T-helper 2 cell treated with Interferon-gamma antibody and Interleukin-4, amounts not matched to agents 100 ng/mL and 5 ng/mL, for 36 hours (primary cell): ENCODE results near the gene PALM3. TPM values are rescaled to one million over a fixed set of nuclear protein-coding genes. Genes with fewer than 3 reads are reported as not detected.
"Not testable (repeated sequence)": the region's sequence is repeated elsewhere in the genome, so short reads cannot be mapped to it uniquely, and the experiment has no call there.

Experiments
- intact Hi-C: fragments of 100-400 bp; cut with micrococcal nuclease; formaldehyde crosslinking; loops from one replicate; pipeline ENCODE4 v1.15.1; 2023
- total RNA-seq: library from RNA; stranded (reverse); gene quantifications from 2 replicates; pipeline ENCODE4 v1.2.3, GENCODE V29; 2022

PALM3 gene
- total RNA-seq, 1 donor from 2014 or later = not detected

GRCh38 chr19:14061081-14061749 is 661 bp downstream of the PALM3 start:
- intact Hi-C loops = no loop called here

GRCh38 chr19:14059652-14060155 is 2.2 kb downstream of the PALM3 start:
- intact Hi-C loops = loop anchor here (5.0 kb wide), 1 partner anchor 177 kb away; no protein-coding TSS in a partner anchor

DNA sequence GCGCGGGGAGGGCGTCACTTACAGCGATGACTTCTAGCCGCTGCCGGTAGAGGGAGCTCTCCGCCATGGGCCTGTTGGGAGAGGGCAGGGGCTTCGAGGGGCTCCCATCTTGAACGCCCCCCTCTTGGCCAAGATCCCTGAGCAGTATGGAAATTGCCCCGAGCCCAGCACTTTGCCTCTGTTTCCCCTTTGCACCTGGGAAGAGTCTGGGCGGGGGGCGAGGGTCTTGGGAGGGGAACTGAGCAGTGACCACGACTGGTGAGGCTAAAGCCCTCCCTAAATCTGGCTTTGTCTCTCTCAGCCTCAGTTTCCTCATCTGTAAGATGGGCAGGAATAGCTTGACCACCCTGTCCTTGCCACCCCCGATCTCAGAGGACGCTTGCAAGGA is 2.8 kb downstream of the PALM3 start:
- intact Hi-C loops = loop anchor here (5.0 kb wide), 1 partner anchor 177 kb away; no protein-coding TSS in a partner anchor

GRCh38 chr19:14058182-14059092 is 3.4 kb downstream of the PALM3 start:
- intact Hi-C loops = loop anchor here (5.0 kb wide), 1 partner anchor 176 kb away; no protein-coding TSS in a partner anchor

GRCh38 chr19:14056741-14057356 is 5.0 kb downstream of the PALM3 start:
- intact Hi-C loops = loop anchor here (5.0 kb wide), 1 partner anchor 175 kb away; no protein-coding TSS in a partner anchor

- intact Hi-C loops = loop anchor here (5.0 kb wide), 1 partner anchor 174 kb away; no protein-coding TSS in a partner anchor
These were observed 5.7 kb downstream of the PALM3 start for GRCh38 chr19:14056069-14056666.

- intact Hi-C loops = loop anchor here (5.0 kb wide), 1 partner anchor 173 kb away; no protein-coding TSS in a partner anchor
These were observed 6.5 kb downstream of the PALM3 start for GRCh38 chr19:14055396-14055795.

GRCh38 chr19:14054721-14055120 is 7.2 kb downstream of the PALM3 start:
- intact Hi-C loops = loop anchor here (5.0 kb wide), 1 partner anchor 172 kb away; no protein-coding TSS in a partner anchor

GRCh38 chr19:14054099-14054498 is 7.8 kb downstream of the PALM3 start:
- intact Hi-C loops = no loop called here

DNA sequence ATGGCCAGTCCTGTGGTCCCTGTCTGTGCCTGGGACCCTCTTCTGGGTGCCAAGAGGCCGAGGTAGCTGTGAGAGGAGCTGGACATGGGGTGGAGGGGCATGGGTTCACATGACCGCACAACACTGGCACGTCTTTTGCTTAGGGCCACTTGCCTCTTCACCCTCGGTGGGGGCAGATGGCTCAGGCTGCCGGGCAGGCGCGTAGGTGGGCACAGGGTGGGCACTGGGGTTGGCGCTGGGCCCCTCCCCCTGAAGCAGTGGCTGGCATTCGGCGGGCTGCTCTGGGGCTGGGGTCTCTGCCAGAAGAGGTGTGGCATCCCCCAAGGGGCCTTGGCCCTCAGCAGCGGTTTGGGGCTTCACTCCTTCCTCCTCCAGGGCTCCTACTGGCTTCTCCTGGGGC is 8.4 kb downstream of the PALM3 start:
- intact Hi-C loops = no loop called here

- intact Hi-C loops = no loop called here
These were observed 8.8 kb downstream of the PALM3 start for GRCh38 chr19:14053032-14053431.

DNA sequence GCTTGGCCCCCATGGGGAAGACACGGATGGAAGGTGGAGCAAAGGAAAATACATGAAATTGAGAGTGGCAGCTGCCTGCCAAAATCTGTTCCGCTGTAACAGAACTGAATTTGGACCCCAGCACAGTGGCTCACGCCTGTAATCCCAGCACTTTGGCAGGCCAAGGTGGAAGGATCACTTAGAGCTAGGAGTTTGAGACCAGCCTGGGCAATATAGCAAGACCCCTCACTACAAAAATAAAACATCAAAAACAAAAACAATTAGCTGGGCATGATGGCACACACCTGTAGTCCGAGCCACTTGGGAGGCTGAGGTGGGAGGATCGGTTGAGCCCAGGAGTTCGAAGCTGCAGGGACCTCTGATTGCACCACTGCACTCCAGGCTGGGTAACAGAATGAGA is 9.4 kb downstream of the PALM3 start:
- intact Hi-C loops = no loop called here

DNA sequence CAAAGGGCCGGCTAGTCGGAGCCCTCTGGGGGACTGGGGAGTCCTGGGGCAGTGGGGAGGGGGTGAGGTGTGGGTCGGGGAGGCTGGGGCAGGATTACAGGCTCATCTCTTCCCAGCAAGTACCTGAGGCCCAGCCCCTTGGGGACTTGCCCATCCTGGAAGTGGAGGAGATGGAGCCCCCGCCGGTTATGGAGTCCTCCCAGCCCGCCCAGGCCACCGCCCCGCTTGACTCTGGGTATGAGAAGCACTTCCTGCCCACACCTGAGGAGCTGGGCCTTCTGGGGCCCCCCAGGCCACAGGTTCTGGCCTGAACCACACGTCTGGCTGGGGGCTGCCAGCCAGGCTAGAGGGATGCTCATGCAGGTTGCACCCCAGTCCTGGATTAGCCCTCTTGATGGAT is 9.9 kb downstream of the PALM3 start:
- intact Hi-C loops = no loop called here

GRCh38 chr19:14050961-14051360 is 10.9 kb downstream of the PALM3 start:
- intact Hi-C loops = not testable (repeated sequence)

GRCh38 chr19:14050512-14050911 is 11.4 kb downstream of the PALM3 start:
- intact Hi-C loops = no loop called here

GRCh38 chr19:14048443-14049153 is 13.3 kb downstream of the PALM3 start:
- intact Hi-C loops = no loop called here

GRCh38 chr19:14047866-14048265 is 14.0 kb downstream of the PALM3 start:
- intact Hi-C loops = not testable (repeated sequence)

GRCh38 chr19:14042659-14043608 is 18.9 kb downstream of the PALM3 start:
- intact Hi-C loops = loop anchor here (1.0 kb wide), 1 partner anchor 163 kb away; no protein-coding TSS in a partner anchor

- intact Hi-C loops = no loop called here
These were observed 22.7 kb downstream of the PALM3 start for GRCh38 chr19:14039181-14039580.
